Measurements from ENCODE around the gene PLGLB1. TPM values are rescaled to one million over a fixed set of nuclear protein-coding genes. Genes with fewer than 3 reads are reported as not detected.
"Not testable (repeated sequence)": the region's sequence is repeated elsewhere in the genome, so short reads cannot be mapped to it uniquely, and the experiment has no call there.

The PLGLB1 gene
- total RNA-seq (10 to 100 TPM in 1 of 7 donors, 1 to 10 TPM in 6; 4.7 to 11.1 (median 6.2) TPM), polyA plus RNA-seq (1 to 10 TPM; 7.0 to 8.0 (median 7.6) TPM)
- long read RNA-seq, donor 1, partial matches to known transcripts: 5 of 5 reads
- long read RNA-seq, donor 1, other reads (novel, unspliced or antisense): 0 of 5 reads
- long read RNA-seq, donor 2: 0 reads

DNA sequence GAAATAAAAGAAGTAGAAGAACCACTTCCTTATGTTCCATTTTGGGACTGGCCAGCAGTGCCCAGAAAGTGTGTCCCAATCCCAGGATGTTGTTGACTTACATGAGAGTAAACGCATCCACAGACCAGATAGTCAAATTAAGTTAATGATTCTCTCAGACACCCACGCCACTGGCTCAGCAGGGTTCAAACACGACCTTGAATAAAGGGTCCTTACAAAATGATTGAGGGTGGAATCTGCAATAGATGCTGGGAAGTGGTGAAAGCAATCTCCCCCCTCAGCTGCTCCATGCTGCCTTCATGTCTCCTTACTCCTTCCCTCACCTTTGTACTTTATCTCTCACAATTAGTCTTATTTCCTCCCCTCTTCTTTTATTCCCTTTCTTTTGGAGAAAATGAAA is at the start of gene PLGLB1:
PLGLB1 (minus strand) TSS at position 101 of the 400 bp plus-strand sequence; CDS start at position 40, 61 bp downstream.
- 90% methylated on average over 3 of the region's 3 CpGs; no CpG with 5 or more reads in 4 of the 5 donors for WGBS, 5 donors
- intact Hi-C loops (cut with DNase I; ENCODE audit: low total_unique reads); DNase-seq; H3K4me1 ChIP-seq; H3K36me3 ChIP-seq; H3K27ac ChIP-seq; H3K9me3 ChIP-seq; H3K27me3 ChIP-seq (replicated peaks in 1 of 7); H3K4me3 ChIP-seq: not testable (repeated sequence)

DNA sequence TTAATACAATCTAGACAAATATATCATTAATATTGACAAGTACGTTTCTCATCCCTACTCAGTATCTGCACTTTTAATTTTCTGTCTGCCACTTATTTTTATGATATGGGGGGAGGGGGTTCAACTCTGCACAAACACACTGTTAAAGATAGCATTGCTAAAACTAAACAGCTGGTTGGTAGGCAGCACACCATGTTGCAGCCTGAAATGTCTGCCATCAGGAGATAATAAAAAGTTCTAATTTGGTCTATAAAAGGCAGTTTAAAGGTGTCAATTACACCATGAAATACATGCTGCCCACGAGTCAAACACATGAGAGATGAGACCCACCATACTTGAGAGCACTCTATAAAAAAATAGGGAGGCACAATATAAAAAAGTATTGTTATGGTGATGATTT is 42.7 kb upstream of the PLGLB1 start:
- DNase-seq; H3K4me1 ChIP-seq; H3K9me3 ChIP-seq; H3K4me3 ChIP-seq; H3K27ac ChIP-seq; H3K36me3 ChIP-seq; H3K27me3 ChIP-seq (replicated peaks in 1 of 7); intact Hi-C loops (cut with DNase I; ENCODE audit: low total_unique reads): not testable (repeated sequence)
- 83 to 100% (median 100%) methylated on average over 1 of the region's 2 CpGs for WGBS, 5 donors

DNA sequence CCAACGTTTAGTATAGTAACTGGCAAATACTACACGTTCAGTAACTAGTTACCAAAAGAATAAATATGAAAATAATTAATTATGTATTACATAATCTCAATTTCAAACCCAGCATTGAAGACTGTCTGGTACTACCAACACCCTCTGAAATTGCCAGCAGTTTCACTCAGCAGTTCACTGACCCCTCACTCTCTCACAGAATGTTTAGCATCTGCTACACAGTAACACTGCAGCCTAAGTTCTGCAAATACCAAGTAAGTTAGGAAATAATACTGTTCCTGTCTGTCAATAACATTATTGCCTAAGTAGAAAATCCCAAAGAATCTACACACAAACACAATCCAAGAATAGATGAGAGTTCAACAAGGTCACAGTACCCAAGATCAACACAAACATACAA is 41.8 kb upstream of the PLGLB1 start:
- DNase-seq; intact Hi-C loops (cut with DNase I; ENCODE audit: low total_unique reads); H3K36me3 ChIP-seq; H3K27ac ChIP-seq; H3K4me1 ChIP-seq; H3K27me3 ChIP-seq (replicated peaks in 1 of 7); H3K4me3 ChIP-seq; H3K9me3 ChIP-seq: not testable (repeated sequence)
- no CpG with 5 or more reads among the region's 2 CpGs for WGBS, 5 donors

DNA sequence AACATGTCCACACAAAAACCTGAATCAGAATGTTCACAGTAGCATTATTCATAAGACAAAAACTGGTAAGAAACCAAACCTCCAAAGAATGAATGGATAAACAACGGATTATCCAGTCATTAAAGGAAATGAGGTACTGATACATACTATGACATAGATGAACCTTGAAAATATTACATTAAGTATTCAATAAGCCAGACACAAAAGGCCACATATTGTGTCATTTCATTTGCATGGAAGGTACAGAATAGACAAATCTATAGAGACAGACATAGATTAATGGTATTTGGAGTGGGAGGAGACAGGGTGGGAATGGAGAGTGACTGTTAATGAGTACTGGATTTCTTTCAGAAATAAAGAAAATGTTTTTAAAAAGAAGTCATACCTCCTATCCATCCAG is 39.9 kb upstream of the PLGLB1 start:
- no CpG with 5 or more reads among the region's 1 CpG for WGBS, 5 donors
- H3K4me3 ChIP-seq; intact Hi-C loops (cut with DNase I; ENCODE audit: low total_unique reads); DNase-seq; H3K27ac ChIP-seq; H3K4me1 ChIP-seq; H3K9me3 ChIP-seq; H3K36me3 ChIP-seq; H3K27me3 ChIP-seq (replicated peaks in 1 of 7): not testable (repeated sequence)

DNA sequence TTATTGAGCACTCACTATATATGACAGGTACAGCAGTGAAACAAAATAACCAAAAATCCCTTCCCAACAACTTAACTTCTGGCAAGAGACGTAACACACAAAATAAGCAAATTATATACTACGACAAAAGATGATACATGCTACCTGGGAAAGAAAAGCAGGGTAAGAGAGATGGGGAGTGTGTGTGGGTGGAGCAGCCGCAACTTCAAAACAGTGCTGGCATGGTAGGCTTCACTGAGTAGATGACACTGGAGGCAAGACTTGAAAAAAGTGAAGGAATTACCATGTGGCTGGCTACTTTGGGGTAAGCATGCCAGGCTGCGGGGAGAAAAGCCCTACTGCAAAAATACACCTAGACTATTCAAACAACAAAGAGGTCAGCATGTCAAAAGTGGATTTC is 36.0 kb upstream of the PLGLB1 start:
- H3K4me1 ChIP-seq; H3K9me3 ChIP-seq; intact Hi-C loops (cut with DNase I; ENCODE audit: low total_unique reads); DNase-seq; H3K4me3 ChIP-seq; H3K27me3 ChIP-seq (replicated peaks in 1 of 7); H3K27ac ChIP-seq; H3K36me3 ChIP-seq: not testable (repeated sequence)
- 88 to 98% (median 92%) methylated on average over 3 of the region's 4 CpGs for WGBS, 5 donors

DNA sequence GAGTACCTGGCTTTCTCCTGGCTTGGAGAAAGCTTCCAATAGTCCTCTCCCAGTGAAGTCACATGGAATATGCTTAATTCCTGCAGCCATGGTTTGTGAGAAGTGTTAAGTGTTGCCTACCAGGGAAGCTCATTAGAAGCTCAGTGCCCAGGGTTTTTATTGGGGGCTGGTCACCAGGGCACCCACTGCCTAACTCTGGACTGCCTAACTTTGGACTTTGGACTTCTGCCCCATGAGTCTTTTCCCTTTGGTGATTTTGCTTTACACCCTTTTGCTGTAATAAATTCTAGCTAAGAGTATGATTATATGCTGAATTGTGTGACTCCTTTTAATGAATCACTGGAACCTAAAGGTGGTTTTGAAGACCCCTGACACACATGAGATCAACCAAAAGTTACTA is 35.2 kb upstream of the PLGLB1 start:
- DNase-seq; H3K4me3 ChIP-seq; H3K27ac ChIP-seq; H3K4me1 ChIP-seq; H3K27me3 ChIP-seq (replicated peaks in 1 of 7); H3K9me3 ChIP-seq; H3K36me3 ChIP-seq; intact Hi-C loops (cut with DNase I; ENCODE audit: low total_unique reads): not testable (repeated sequence)

DNA sequence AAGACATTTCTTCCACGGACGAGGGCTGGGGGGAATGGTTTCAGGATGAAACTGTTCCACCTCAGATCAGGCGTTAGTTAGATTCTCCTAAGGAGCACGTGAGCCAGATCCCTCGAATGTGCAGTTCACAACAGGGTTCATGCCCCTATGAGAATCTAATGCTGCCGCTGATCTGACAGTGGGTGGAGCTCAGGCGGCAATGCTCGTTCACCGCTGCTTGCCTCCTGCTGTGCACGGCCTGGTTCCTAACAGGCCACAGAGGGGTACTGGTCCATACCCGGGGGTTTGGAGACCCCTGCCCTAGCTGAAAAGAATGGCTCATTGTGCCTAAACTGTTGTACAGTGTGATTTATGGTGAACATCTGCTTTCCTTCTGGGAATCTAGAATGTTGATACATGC is 34.8 kb upstream of the PLGLB1 start:
- H3K4me3 ChIP-seq; H3K27ac ChIP-seq; H3K36me3 ChIP-seq; H3K9me3 ChIP-seq; H3K27me3 ChIP-seq (replicated peaks in 1 of 7); DNase-seq; intact Hi-C loops (cut with DNase I; ENCODE audit: low total_unique reads); H3K4me1 ChIP-seq: not testable (repeated sequence)
- no CpG with 5 or more reads among the region's 11 CpGs for WGBS, 5 donors

DNA sequence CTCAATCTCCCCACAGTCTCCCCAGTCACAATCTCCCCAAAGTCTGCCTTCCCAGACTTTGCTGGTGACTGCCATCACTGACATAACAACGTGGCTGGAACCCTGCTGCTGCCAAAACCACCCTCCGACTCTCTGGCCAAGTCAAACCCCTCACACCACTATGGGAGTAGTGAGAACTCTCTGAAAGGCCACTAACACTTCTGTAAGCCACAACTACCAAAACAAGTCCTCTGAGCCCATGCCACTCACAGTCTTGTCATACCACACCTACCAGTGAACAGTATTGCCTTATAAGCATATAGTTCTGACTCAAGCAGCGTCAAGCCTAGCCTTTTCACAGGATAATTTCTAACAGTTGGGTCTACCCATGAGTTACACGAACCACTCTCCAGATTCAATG is 32.7 kb upstream of the PLGLB1 start:
- H3K4me3 ChIP-seq; H3K27ac ChIP-seq; H3K27me3 ChIP-seq (replicated peaks in 1 of 7); H3K9me3 ChIP-seq; intact Hi-C loops (cut with DNase I; ENCODE audit: low total_unique reads); H3K4me1 ChIP-seq; DNase-seq: not testable (repeated sequence)
- peaks cover 0 to 13% (median 5%) of the 10 kb centered on the region in 6 donors for H3K36me3 ChIP-seq
- 71 to 100% (median 82%) methylated on average over 1 to 2 of the region's 4 CpGs for WGBS, 5 donors
